ENCODE data around the gene CLIP4.
A peak's percentile ranks its signal among the peaks of the same experiment; 100 is the strongest.

Gene CLIP4

DNA sequence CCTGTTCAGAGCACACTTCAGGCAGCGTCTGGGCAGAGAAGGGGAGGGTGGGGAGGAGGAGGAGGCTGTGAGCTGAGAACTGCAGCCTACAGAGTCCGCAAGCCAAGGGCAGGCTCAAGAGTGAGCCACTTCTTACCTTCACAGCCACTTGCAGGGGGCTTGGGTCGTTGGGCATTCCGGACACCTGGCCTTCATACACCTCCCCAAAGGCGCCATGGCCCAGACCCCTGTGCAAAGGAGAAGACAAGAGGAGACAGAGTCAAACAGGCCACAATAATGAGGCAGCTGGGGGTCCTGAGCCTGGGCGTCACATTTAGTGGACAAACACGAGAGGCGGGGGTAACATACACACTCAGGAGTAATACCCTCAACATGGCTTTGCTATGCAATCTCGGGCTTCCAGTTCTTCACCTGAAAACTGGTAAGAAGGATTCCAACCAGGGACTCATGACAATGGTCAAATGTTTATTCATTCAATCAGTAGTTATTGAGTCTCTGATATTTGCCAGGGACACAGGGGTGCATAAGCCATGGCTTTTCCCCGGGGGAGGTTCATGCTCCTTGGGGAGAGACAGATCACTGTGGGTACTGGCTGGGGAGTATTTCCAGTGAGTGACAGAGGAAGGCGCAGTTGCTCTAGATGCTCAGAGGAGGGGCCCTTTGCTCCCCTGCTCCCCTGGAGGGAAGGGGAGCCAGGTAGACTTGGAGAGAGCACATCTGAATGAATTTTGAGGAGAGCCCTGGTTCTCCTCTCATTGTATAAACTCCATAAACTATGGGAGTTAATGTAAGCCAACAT lies 107.4 kb downstream of the CLIP4 start:
- no peak for DNase-seq (ENCODE audit: low spot score)

- DNase-seq (ENCODE audit: low spot score), result no peak
Measured at GRCh38 chr2:29223257-29223656, 108.0 kb downstream of the CLIP4 start.

GRCh38 chr2:29223851-29224692 lies 108.9 kb downstream of the CLIP4 start:
- no peak for DNase-seq (ENCODE audit: low spot score)

DNA sequence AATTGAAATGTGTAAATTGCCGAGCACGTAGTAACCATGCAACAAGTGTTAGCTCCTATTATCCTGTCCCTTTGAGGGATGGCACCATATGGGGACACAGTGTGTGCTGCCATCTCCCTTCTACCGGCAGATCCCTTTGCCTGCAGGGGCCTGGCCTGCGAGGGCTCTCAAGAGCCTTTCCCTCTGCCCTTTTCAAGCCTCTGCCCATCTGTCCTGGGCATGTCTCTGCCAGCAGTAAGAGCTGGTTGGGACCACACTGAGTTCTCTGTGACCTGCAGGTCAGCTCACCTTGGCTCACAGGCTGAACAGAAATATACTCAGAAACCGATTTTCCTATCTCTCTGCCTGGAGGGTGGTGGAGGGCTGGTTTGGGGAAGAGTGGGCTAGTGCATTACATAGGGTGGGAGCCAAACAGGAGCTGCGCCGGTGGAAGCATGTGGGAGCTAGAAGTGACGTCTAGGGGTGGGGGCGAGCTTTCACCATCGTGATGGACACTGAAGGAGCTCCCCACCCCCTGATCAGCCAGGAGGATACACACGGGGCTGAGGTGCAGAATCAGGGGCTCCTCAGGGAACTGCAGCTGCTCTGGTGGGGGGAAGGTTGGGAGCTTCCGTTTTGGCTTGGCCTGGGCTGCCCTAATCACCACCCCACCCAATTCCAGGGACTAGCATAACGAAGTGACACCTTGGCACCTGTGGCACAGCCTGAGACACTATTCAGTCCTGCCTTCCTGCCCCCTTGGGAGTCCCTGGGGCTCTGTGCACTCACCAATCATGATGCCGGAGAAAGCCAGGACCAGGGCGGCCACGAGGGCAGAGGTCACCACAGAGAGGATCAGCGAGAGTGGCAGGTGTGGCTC lies 109.7 kb downstream of the CLIP4 start:
- DNase-seq (ENCODE audit: low spot score), result no peak

- DNase-seq (ENCODE audit: low spot score), result no peak
Measured at GRCh38 chr2:29225814-29226213, 110.6 kb downstream of the CLIP4 start.

DNA sequence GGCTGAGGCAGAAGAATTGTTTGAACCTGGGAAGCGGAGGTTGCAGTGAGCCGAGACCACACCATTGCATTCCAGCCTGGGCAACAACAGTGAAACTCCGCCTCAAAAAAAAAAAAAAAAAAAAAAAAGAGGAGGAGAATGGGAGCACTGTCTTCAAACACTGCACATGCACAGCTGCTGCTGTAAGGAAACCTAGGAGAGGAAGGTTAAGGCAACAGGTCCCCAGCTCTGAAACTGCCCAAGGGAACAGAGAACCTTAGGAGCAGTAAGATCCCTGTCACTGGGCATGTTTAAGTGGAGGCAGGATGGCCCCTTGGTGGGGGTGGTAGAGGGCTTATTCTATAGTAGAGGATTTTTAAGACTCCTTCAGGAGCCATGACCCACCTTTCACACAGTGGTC lies 111.2 kb downstream of the CLIP4 start:
- DNase-seq (ENCODE audit: low spot score), result no peak

- no peak for DNase-seq (ENCODE audit: low spot score)
Measured at GRCh38 chr2:29226808-29227207, 111.6 kb downstream of the CLIP4 start.

DNA sequence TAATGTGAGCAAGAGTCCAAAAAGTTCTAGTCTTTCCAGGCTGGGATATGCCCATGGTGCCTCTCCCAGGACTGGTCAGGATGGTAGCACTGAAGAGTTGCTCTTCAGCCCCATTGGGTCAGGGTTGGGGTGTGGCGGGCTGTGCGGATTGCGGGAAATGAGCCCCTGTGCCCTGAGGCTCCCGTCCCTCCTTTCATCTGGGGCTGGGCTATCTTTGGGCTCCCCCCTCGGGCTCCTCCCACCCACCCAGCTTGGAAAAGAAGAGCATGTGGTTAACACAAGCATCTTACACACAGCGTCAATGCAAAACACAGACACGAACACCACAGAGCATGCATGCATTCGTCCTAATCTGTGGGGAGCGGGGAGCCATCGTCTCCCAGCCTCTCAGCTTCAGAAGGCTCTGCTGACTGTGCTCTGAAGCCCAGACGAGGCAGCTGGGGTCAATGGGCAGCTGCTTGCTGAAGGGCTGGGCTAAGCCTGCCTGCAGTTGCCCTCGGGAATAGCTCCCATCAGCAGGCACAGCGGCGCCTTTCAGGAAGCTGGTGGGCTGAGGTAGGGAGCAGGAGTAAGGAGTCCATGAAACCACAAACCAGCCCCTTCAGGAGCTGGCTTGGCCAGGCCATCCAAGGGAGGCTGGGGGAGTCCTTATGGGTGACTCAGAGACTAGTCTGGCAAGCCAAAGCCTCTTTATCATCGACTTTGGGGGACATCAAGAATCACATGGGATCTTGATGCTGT lies 112.9 kb downstream of the CLIP4 start:
- DNase-seq (ENCODE audit: low spot score), result no peak

- DNase-seq (ENCODE audit: low spot score), result no peak
Measured at GRCh38 chr2:29228947-29229346, 113.7 kb downstream of the CLIP4 start.

DNA sequence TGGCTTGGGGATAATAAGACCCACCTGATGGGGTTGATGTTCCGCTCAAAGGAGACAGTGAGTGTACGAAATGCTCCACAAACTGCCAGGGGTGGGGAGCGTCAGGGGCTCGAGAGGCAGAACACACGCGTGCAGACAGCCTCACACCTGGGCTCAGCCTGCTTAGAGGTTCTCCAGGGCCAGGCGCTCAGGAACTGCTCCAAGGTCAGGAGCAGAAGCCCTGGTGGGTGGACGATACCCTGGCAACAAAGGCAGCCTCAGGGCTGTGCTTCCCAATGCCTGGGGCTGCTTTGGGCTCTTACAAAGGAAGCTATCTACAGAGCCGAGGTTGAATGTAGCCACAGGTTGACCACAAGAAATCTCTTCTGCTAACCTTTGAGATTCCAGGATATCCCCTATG lies 114.4 kb downstream of the CLIP4 start:
- DNase-seq (ENCODE audit: low spot score), result no peak

DNA sequence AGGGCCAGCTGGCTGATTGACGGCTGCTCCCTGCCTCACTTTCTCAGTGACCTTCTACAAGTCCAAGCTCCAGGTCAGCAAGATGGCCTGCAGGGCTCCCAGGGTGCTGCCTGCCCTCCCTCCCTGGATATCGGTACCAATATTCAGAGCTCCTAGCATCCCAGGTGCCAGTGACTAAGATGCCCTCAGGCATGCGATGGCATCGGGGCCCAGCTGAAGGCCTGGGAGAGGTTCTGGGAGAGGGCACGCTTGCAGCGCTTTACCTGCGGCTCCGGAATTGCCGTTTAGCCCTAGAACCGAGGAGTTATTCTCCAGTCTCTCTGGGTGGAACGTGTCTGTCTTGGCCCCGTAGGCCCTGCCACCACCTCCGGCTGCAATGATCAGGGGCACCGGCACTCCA lies 116.8 kb downstream of the CLIP4 start:
- DNase-seq (ENCODE audit: low spot score), result no peak

DNA sequence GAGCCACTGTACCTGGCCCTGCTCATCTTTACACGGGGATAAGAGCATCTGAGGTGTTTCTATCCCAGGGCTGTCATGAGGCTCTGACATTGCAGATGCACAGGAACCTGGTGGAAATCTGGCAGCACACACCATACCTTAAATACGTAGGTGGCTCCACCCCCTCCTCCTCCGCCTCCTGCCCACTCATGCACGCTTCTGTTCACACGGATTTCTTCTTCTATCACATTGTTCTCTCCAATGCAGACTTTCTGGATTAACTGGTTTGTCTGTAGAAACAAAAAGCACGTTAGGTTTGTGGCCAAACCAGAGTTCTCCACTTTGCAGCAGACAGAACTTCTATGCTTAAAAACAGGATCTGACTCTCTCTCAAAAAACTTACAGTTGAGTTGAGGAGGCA lies 118.2 kb downstream of the CLIP4 start:
- DNase-seq (ENCODE audit: low spot score), result no peak

- DNase-seq (ENCODE audit: low spot score), result no peak
Measured at GRCh38 chr2:29235411-29235810, 120.2 kb downstream of the CLIP4 start.

GRCh38 chr2:29236074-29236473 lies 120.9 kb downstream of the CLIP4 start:
- DNase-seq (ENCODE audit: low spot score), result no peak

- peak; percentile 22 for DNase-seq (ENCODE audit: low spot score)
Measured at GRCh38 chr2:29238497-29238896, 123.3 kb downstream of the CLIP4 start.
